DND-41 (cell line): ENCODE results near the gene ERBB4.

ENCODE experiments used
- ATAC-seq: fragments of 200-7000 bp; cut with Tn5 transposase; 3 replicates; pipeline ENCODE4 v1.9.1; 2021; ENCODE audit warnings: low read depth; ENCODE audit not compliant: insufficient read depth
- DNase-seq: peaks from one replicate; pipeline ENCODE4 v3.0.0-alpha.2; 2020
- H2AFZ ChIP-seq: 2 replicates; pipeline ENCODE4 v1.6.0; 2012; ENCODE audit warnings: low read depth, low read length
- H3K27ac ChIP-seq: 2 replicates; pipeline ENCODE4 v1.5.1; 2012; ENCODE audit warnings: low read length, inconsistent platforms
- H3K27me3 ChIP-seq: fragments of 200-600 bp; sonication (generic); 2 replicates; pipeline ENCODE4 v1.6.0; 2012; ENCODE audit warnings: low read length, mild to moderate bottlenecking, inconsistent platforms; ENCODE audit not compliant: insufficient read depth, poor library complexity
- H3K36me3 ChIP-seq: 2 replicates; pipeline ENCODE4 v1.5.1; 2012; ENCODE audit warnings: low read length, inconsistent platforms; ENCODE audit not compliant: insufficient read depth
- H3K4me1 ChIP-seq: 2 replicates; pipeline ENCODE4 v1.5.1; 2012; ENCODE audit warnings: mild to moderate bottlenecking, low read length; ENCODE audit not compliant: insufficient read depth
- H3K4me2 ChIP-seq: 2 replicates; pipeline ENCODE4 v1.6.0; 2012; ENCODE audit warnings: mild to moderate bottlenecking, moderate library complexity, low read length, inconsistent platforms; ENCODE audit not compliant: insufficient read depth
- H3K4me3 ChIP-seq, 2 experiments: fragments of 200-600 bp in 1 of 2; shearing (Covaris generic) in 1 of 2; 2 replicates each; pipeline ENCODE4 v1.5.1; 2012 to 2016; ENCODE audit warnings: inconsistent platforms in 2 of 2, low read length in 2 of 2, mild to moderate bottlenecking in 2 of 2, low read depth in 1 of 2, moderate library complexity in 1 of 2
- H3K79me2 ChIP-seq: 2 replicates; pipeline ENCODE4 v1.6.0; 2012; ENCODE audit warnings: low read length, inconsistent platforms; ENCODE audit not compliant: insufficient read depth
- H3K9ac ChIP-seq: 2 replicates; pipeline ENCODE4 v1.6.0; 2012; ENCODE audit warnings: low read depth, mild to moderate bottlenecking, inconsistent platforms, low read length, moderate library complexity
- H3K9me3 ChIP-seq: 2 replicates; pipeline ENCODE4 v1.5.1; 2012; ENCODE audit warnings: low read length, moderate library complexity, mild to moderate bottlenecking, inconsistent platforms; ENCODE audit not compliant: insufficient read depth, severe bottlenecking
- H4K20me1 ChIP-seq: 2 replicates; pipeline ENCODE4 v1.6.0; 2012; ENCODE audit warnings: low read length; ENCODE audit not compliant: insufficient read depth
- EZH2 ChIP-seq: IDR thresholded peaks from 3 replicates; pipeline ENCODE4 v1.6.1; 2012; ENCODE audit warnings: borderline replicate concordance, low read depth, mild to moderate bottlenecking, moderate library complexity, low read length, inconsistent platforms; ENCODE audit not compliant: severe bottlenecking
- TF ChIP-seq, protein P1 (sequence below): IDR thresholded peaks from 2 replicates; pipeline ENCODE4 v1.5.1; 2012; ENCODE audit warnings: borderline replicate concordance, low read length, moderate library complexity, mild to moderate bottlenecking; ENCODE audit not compliant: poor library complexity, severe bottlenecking; ENCODE audit errors: extremely low read depth

Gene ERBB4

DNA sequence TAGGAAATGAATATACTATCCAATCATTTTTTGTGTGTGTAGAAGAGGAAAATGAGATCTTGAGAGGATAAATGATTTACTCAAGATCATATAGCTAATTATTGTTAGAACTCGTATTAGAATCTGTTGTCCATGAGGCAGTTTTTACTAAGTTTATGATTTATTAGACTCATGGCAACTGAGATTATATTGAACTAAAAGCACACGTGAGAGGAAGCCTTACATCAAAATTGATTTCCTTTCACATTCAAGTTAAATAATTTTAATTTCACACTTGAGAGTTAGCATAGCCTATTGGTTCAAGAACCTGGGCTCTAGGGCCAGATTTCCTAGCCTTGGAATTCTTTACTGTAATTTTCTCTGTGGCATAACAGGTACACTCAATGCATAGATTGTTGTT is 552.3 kb downstream of the ERBB4 start:
- Histone ChIP-seq H2AFZ (no peak overlapping the region), H3K9ac (no peak overlapping the region), H4K20me1 (no peaks in the 10 kb centered on the region), H3K9me3 (no peaks in the 10 kb centered on the region), H3K27ac (no peak overlapping the region), H3K79me2 (no peaks in the 10 kb centered on the region), H3K4me2 (no peak overlapping the region), H3K4me1 (no peaks in the 10 kb centered on the region), H3K27me3 (no peaks in the 10 kb centered on the region), H3K4me3 (no peak overlapping the region), H3K36me3 (no peaks in the 10 kb centered on the region)
- DNase-seq (no peak), ATAC-seq (no peak)
- TF ChIP-seq, protein P1, sequence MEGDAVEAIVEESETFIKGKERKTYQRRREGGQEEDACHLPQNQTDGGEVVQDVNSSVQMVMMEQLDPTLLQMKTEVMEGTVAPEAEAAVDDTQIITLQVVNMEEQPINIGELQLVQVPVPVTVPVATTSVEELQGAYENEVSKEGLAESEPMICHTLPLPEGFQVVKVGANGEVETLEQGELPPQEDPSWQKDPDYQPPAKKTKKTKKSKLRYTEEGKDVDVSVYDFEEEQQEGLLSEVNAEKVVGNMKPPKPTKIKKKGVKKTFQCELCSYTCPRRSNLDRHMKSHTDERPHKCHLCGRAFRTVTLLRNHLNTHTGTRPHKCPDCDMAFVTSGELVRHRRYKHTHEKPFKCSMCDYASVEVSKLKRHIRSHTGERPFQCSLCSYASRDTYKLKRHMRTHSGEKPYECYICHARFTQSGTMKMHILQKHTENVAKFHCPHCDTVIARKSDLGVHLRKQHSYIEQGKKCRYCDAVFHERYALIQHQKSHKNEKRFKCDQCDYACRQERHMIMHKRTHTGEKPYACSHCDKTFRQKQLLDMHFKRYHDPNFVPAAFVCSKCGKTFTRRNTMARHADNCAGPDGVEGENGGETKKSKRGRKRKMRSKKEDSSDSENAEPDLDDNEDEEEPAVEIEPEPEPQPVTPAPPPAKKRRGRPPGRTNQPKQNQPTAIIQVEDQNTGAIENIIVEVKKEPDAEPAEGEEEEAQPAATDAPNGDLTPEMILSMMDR, result no peak
- TF ChIP-seq EZH2, result no peak

DNA sequence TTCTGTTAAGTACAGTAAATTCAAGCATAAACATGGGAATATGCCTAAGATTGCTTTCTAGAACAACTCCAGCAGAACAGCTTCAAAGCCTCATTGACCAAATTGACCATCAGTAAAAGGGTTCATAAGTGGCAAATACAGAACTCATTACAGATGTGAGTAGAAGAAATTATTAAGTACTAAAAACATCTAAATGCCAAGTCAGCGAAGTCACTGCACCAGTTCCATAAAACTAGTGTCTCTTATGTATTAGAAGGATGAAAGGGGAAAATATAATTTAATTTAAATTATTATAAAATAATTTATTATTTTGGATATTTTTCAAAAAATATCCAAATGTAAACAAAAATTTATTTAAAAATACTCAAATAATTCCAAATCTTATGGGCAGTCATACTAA is 553.2 kb downstream of the ERBB4 start:
- no peak for TF ChIP-seq EZH2
- TF ChIP-seq, protein P1, result no peak
- no peak overlapping the region for H3K27ac ChIP-seq
- DNase-seq (no peak), ATAC-seq (no peak)
- H3K36me3 ChIP-seq, result no peaks in the 10 kb centered on the region
- H4K20me1 ChIP-seq, result no peaks in the 10 kb centered on the region
- no peak overlapping the region for H2AFZ ChIP-seq
- H3K9me3 ChIP-seq, result no peaks in the 10 kb centered on the region
- no peak overlapping the region for H3K4me2 ChIP-seq
- H3K27me3 ChIP-seq, result no peaks in the 10 kb centered on the region
- H3K79me2 ChIP-seq, result no peaks in the 10 kb centered on the region
- H3K4me1 ChIP-seq, result no peaks in the 10 kb centered on the region
- H3K4me3 ChIP-seq, result no peak overlapping the region
- no peak overlapping the region for H3K9ac ChIP-seq

DNA sequence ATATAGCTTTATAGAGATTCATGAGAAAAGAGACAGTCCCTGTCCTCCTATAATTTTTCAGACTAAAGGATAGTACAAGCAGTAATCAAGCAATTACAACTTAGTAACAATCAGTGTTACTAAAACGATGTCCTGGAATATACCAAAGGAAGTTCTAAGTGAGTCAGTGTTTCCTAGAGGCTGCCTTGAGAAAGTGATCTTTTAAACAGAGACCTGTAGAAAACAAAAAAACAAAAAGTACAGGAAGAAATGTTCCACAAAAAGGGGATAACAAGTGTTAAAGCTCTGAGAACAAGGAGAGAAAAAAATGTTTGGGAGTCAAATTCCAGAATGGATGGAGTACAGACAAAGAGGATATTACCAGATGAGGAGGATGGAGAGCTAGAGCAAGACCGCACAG is 556.4 kb downstream of the ERBB4 start:
- Histone ChIP-seq H3K4me1 (no peaks in the 10 kb centered on the region), H3K27me3 (no peaks in the 10 kb centered on the region), H3K4me3 (no peak overlapping the region), H3K4me2 (no peak overlapping the region), H2AFZ (no peak overlapping the region), H3K36me3 (no peaks in the 10 kb centered on the region), H3K9me3 (no peaks in the 10 kb centered on the region), H3K27ac (no peak overlapping the region), H3K9ac (no peak overlapping the region), H3K79me2 (no peaks in the 10 kb centered on the region), H4K20me1 (no peaks in the 10 kb centered on the region)
- ATAC-seq, result no peak
- no peak for TF ChIP-seq EZH2
- TF ChIP-seq, protein P1, result no peak
- DNase-seq, result no peak

DNA sequence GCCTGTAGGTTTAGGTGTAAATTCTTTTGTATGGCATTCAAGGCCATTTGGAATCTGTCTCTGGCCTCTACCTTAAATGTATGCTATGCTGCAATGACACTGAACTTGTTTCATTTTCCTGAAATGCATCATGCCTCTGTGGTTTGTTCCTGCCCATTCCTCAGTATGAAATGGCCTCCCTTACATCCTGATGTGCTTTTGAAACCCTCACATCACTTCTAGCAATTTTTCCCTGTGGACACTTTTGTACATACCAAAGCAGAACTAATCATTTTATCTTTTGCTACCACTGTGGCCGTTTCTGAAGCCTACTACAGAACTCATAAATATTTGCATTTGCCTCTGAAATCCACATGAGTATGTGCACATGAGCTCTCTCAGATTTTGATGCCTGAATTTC is 557.2 kb downstream of the ERBB4 start:
- no peaks in the 10 kb centered on the region for H3K79me2 ChIP-seq
- TF ChIP-seq, protein P1, result no peak
- TF ChIP-seq EZH2, result no peak
- H3K4me1 ChIP-seq, result no peaks in the 10 kb centered on the region
- no peaks in the 10 kb centered on the region for H4K20me1 ChIP-seq
- no peak overlapping the region for H3K9ac ChIP-seq
- no peak overlapping the region for H2AFZ ChIP-seq
- no peak for DNase-seq
- H3K27ac ChIP-seq, result no peak overlapping the region
- no peak overlapping the region for H3K4me2 ChIP-seq
- no peaks in the 10 kb centered on the region for H3K27me3 ChIP-seq
- no peak overlapping the region for H3K4me3 ChIP-seq
- no peak for ATAC-seq
- H3K36me3 ChIP-seq, result no peaks in the 10 kb centered on the region
- H3K9me3 ChIP-seq, result no peaks in the 10 kb centered on the region
